Stimulated activated CD8-positive, alpha-beta memory T cell treated with anti-CD3 and anti-CD28 coated beads, Interleukin-7, amount 100 ng/mL, for 1 hour (primary cell): ENCODE measurements around the gene GLI3.

Experiments used
- DNase-seq, 2 donors: peaks; one replicate each; pipeline ENCODE4 v3.0.0-alpha.2; 2020; ENCODE audit warnings: low read depth in 2 of 2

Gene GLI3

DNA sequence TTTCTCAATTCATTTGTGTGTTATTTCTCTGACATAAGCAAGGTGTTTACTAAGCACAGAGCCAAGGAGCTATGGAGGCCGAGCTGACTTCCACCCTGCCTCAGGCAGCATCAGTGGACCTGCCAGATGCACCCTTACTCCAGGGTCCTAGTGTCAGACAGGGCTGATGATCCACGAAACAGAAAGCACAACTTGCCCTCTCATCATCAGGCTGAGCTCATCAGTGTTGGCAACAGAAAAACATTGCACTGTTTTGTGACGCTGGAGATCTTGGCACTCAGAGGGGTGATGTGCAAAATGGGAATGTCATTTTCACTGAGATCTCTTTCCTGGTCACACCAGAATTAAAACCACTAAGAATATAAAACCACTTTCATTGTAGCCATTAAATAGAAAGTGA lies 201.8 kb downstream of the GLI3 start:
- DNase-seq = no peak

DNA sequence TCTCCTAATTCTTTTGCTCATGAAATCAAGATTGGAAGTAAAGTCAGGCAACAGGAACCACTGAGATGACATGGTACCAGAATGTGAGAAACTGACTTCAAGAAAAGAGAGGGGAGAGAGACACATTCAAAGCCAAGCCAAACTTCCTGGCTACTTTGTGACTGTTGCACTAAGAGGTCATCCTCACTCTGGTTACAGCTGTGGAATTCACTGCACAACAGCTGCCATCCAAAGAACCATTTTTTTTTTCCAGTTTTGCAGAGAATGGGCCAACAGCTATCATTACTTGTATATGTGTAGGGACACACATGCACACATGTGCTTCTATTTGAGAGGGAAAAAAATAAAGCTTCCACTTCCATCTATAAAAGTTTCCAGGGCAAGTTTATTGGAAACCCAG lies 203.5 kb downstream of the GLI3 start:
- no peak for DNase-seq

DNA sequence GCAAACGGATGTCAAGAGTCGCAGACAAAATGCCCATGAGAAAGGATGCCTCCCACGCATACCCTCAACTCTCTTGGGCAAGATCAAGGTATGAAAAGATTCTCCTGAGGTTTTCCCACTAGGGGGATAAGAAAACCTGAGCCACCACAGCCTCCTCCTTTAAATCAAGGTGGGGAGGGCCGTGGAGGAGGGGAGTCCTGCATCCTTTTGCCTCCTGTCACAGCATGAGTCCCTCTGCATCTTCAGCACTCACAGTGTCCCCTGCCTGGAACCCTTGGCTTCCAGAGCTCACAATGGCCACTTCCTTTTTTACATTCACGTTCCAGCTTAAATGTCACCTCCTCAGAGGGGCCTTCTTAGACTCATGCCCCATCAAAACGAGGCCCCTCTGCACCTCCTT lies 207.6 kb downstream of the GLI3 start:
- no peak for DNase-seq

DNA sequence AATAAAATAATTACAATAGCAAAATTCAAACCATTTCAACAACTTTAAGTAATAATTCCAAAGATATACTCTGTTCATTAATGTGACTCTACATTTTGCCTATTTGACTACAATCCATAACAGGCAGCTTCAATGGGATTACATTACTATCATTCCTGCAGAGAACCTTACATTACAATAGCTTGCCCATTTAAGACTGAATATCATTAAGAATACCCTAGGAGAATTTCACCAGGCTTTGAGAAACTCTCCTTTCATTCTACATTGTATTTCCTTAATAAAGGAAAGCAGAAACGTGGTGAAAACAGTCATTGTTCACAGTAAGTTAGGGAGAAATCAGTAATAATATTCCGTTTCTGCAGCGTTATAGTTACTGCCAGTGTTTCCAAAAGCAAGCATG lies 209.5 kb downstream of the GLI3 start:
- no peak for DNase-seq

DNA sequence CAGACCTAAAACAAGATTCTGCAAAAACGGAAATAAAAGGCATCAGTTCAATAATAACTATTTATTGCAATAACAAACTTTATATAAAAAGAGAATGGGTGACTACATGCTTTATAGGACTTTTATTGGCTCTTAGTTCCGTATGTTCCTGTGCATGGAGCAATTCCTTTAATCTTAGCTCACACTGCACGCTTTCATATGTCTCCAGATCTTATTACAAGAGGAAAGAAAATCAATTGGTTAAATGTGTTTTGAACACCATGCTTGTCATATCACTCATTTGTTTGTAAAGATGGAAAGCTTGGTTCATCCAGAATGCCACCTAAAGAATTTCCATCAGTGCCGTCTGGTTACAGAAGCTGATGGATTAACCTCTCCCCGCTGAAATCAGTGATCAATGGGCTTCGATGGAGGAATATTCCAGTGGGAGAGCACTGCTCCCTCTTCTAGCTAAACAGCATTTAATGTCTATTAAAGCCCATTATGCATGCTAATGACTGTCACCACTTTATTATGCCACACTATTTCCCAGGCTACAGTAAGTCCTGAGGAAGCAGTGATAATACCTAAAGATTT lies 210.3 kb downstream of the GLI3 start:
- no peak for DNase-seq

DNA sequence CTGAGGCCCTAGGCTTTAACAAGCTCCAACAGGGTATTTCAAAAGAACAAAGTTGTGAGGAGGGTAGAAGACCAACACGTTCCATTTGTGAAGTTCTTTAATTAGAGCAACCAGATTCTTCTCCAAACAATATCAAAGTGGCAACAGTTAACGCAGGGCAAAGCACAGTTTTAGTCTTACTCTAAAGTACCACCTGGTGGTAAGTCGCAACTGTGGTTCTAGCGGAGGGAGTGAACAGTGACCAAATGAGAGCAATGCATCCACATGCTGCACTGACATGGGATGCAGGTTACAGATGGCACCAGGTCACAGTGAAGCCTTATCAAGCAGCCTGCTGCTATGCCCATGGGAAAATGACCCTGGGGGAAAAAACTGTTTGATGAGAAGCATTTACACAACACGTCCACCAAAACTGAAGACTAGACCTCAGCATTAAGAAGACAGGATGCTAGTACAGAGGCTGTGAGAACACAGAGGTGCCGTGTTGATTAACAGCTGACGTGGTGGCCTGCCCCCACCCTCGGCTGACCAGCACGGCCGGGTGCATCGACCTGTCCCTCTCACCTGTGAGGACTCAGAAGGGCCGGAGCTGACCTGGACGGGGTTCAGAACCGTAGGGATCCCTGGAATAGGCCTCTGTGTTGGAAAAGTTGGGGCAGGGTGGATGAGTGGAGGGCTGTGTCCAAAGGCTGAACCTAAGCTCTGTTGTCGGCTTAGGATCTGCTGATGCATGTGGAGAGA lies 211.2 kb downstream of the GLI3 start:
- no peak for DNase-seq

DNA sequence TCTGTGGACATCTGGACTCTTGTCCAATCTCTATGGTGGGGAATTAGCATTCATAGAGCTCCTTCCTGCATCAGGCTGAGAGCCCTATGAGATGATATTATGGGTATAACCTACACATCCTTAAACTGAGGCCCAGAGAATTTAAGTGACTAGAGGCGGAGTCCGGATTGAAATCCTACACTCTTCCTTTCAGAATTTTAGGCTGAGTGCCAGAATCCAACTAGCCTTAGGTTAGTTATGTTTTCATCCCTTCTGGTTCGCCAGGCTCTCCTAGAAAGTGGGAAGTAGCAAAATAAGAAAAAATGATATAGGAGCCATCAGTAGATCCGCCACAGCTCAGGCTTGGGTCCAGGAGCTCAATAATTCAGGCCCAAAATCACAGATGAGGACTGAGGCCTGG lies 212.5 kb downstream of the GLI3 start:
- no peak for DNase-seq

DNA sequence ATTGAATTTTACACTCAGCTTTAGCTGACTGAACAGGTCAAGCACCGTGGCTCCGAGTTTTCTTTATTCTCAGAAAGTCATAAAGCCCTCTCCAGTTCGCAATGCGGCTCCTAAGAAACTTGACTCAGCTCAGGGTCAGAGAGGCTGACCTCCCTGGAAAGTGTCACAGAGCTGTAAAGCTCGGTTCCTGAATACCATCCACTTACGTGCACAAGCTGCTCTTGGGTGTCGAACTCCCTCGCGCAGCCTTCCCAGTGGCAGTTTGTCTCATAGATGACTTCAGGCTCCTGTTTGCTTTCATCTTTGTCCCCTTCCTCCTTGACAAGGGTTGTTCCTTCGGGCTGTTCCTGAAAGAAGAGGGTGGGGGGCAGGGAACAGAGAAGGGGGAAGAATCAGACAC lies 213.7 kb downstream of the GLI3 start:
- DNase-seq = no peak

DNA sequence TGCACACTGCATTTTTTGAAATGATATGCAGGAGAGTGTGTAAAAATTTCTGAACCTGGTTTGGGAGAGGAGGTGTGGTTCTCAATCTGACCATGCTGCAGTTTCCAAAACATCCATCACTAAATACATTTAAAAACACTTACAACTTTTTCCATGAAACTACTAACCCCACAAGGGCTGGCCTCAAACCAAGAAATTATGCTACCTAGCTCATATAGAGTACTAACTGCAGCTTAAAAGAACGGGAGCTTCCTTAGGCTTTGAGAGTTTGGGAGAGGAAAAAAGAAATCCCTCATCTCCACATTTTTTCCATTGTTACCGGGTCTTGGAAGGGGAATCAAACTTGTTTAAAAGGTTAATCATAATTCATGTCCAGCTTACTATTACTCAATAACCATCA lies 214.2 kb downstream of the GLI3 start:
- DNase-seq = no peak

DNA sequence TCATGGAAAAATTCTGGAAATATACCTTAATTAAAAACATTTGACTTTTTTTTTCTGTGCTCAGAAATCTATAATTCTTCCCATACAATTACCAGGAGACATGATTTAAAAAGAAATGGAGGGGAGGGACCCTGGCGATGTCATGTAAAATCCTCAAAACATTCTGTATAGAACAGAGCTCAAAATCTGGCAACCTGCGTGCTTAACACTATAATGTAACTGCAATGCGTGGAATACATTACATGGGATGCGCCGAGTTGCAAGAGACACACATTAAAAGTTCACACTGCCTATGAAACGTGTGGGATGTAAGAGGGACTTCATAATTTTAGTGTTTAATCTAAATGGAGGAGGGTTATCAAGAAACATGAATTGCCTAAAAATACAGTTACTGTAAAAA lies 215.0 kb downstream of the GLI3 start:
- no peak for DNase-seq

DNA sequence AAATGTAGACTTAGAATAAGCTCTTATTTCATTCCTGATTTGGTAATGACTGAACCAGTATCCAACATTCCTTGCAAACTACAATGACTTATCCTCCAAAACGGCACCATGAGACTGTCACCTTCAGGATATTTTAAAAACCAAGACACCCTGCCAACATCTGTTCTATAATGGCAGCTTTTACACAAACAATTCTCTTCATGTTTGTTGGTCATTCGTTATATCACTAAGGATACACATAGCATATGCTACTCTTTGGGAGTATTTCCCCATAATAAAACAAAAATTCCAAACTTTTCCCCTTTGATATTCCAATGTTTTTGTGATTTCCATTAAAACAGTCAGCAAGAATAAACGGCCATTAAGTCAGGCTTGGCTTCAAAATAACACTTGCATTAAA lies 215.4 kb downstream of the GLI3 start:
- DNase-seq = no peak

DNA sequence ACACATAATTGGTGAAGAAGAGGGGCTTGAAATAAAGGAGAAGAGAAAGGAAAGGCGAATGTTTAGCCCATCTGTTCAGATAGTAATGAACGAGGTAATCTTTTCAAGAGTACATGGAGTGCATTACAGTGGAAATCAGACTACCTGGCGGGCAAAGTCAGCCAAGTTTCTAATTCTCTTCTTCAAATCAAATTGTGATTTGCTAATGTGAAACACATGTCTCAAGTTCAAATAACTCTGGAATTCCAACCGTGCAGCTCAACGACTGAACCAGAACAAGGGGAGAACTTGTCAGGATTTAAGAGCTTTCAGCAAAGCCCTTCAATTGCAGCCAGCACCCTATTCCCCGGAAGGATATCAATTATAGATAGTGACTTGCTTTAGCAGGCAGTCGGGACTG lies 216.9 kb downstream of the GLI3 start:
- DNase-seq = no peak

DNA sequence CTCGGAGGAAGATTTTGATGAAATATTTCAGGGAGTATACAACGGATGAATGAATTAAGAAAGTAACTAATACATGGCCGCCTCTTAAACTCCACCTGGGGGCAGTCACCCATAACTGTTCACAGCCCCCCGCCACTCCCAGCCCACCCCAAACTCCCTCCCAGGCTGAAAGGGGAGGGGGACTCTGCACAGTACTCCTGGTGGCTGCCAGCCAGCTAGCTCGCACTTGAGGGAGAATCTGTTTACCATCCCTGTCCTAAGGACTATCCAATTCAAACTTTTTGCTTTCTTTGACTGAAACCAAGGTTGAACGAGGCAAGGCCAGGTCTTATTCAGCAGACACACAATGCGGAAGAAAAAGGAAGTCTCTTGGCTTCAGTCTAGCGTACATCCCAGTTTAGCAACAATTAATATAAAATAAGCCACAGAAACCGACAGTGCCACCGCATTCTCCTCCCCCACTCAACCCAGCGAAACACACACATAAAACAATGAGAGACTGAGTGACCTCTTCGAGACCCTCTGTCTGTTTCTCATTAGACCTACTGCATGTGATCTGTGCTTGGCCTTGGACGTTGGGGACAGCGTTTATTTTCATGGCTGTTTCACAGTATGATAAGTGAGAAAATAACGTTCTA lies 219.5 kb downstream of the GLI3 start:
- no peak for DNase-seq

DNA sequence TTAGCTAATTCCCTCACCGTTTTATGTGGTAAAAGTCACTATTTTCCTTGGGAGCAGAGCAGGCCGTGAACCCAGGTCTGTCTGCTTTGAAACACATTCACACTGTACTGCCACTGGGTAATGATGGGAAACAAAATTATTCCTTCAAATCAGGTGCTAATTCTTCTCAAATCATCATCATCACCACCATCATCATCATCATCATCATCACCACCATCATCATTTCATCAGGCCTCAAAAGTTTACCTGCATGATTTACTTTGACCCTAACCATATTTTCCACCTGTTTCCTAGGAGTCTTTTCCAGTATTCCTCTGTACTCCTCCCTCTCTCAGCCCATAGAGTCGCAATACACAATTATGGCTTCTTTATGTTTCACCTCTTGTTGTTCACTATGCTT lies 220.5 kb downstream of the GLI3 start:
- no peak for DNase-seq

DNA sequence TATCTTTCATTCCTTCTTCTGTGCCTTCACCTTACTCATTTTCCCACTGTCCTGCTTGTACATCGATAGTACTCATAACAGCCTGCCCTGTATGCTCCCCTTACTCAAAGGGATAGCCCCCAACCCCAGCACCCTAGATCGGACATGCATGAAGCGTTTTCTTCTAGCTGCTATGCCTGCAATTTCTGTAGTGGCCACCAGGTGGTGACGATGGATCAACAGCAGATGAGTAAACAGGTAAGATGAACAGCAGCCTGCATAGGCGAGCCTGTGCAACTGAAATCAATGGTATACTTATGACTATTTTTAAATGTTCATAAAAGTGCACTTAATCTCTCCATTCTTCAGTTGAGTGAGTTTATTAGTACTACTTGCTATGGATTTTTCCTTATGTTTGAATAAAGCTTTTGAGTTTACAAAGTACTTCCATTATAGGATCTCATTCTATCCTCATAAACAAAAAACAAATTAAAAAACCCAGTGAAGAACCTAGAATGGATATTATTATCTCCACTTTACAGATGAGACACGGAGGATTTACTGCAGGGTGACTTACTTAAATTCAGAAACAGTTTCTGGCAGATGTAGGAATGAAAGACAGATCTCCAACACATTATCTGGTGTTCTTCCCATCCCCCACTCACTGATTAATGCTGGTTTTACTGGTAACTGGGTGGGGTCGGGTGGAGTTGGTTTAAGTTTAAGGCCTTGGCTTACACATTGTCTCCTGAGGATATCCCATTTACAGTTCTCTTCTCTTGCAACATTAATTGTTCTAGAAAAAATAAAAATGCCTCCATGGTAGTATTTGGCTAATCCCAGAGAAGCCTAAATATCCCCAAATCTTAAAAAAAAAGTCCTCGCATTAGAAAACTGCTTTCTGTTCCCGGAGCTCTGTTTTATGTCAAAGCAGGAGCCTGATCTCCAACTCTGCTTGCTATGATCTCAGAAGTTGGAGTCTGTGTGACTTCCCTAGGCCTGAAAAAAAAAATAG lies 222.1 kb downstream of the GLI3 start:
- DNase-seq = no peak

DNA sequence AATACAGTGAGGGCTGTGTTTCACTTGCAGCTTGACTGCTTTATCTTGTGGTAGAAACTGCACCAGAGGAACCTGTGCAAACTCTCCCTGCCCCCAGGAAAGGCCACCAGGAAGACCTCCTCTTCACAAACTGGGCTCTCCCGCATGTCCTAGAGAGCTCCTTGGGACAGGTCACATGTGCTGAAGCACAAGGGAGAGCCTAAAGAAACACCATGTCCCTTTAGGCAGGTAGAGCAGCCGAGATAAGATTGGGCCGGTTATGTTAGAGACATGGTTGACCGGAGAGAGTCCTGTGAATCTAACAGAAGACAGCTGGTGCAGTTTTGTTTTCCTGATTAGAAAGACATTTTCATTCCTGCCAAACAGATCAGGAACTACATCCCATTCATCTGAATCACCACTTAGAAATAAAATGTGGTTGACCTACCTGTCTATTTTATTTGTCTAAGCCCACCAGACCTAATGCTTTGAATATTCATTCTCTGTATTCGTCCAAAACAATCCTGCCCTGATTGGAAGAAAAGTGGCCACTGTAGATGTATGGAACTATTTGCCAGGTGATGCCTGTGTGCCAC lies 224.1 kb downstream of the GLI3 start:
- no peak for DNase-seq

DNA sequence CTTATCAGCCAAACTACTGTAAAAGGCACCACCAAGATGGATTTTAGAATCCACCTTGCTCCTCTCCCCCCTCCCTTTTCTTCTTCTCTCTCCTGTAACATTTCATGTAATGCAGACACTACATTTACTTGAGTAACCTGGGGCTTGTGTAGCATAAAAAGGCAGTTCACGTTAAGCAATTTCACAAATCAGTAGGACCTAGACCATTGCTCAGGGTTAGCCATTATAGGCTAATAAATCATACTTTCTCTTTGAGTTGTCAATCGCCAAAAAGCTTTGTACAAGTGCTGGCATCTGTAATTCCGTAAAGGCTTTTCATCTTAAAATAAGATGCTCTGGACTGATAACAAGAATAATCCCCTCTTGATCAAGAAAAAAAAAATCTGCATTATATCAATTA lies 224.7 kb downstream of the GLI3 start:
- DNase-seq = no peak

DNA sequence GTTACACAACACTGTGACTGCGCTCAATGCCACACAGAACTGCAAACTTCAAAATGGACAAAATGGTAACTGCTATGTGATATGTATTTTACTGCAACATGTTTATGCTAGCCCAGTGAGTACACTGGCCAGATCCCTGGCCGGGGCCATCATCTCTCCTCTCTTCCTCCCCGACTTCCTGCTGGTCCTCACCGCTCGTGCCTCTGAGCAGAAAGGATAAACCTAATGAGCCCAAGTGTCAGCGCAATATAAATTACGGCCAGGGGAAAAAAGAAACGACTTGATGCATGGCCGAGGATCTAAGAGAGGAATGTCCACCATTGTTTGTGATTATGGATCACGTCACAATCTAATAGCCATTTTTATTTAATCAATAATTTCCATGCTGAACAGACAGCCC lies 225.2 kb downstream of the GLI3 start:
- DNase-seq = no peak

DNA sequence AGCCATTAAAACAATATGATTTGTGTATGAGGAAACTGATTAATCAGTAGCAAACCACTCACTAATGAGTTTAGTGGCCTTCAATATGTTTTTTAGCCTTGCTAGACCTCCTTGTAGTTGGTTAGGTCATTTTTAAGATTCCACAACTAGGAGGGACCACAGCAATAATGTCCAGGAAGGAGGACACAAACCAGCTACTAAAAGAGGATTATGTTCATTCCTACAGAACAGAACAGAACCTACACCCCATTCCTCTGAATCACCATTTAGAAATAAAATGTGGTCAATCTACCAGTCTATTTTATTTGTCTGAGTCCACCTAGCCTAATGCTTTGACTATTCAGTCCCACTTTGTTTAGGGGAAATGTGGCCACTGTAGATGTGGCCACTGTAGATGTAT lies 226.3 kb downstream of the GLI3 start:
- no peak for DNase-seq

DNA sequence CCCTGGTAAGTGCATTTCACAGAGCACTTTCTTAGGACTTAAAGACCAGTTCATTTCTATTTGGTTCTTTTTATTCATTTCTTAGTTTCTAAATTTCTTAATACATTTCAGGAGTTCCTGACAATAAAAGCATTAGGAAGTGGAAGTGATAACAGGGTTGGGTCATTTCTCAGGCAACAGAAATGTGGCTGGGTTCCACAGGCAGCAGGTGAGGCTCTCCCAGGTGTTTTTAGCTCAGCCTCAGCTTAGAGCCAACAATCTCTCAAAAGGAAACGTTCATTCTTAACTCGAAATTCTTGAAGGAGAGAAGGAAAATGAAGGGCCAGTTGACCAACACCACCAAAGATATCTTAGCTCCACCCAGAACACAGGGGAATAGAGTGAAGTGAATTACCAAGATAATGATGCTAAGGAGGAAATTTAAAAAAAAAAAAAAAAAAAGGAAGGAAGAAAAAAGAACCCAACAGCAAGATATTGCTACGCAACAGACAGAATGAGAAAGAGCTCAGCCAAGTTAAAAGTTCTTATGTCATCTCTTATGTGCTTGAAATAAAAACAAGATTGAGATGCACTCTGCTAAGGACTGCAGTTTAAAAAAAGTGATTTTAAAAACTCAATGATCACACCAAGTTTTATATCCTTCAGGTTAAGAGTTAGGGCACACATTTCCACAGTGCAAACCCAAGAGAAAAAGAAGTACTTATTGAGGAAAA lies 230.1 kb downstream of the GLI3 start:
- no peak for DNase-seq

DNA sequence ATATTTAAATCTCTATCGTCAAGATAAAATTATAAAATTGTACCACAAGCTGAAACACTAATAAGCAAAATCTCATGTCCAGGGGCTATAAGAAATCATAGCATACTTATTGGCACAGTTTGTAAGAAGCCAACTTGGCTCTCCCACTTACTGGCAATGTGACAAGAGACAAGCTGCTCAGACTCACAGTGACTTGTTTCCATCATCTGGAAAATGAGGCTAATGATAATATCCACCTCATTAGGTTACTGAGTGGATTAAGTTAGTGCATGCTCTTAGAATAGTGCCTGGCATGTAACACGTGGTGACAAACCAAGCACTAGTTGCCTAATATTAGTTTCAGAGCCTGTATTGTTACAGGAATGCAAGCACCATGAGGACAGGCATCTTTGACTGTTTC lies 234.4 kb downstream of the GLI3 start:
- DNase-seq = no peak
